ENCODE results near the gene EN2.

DNA sequence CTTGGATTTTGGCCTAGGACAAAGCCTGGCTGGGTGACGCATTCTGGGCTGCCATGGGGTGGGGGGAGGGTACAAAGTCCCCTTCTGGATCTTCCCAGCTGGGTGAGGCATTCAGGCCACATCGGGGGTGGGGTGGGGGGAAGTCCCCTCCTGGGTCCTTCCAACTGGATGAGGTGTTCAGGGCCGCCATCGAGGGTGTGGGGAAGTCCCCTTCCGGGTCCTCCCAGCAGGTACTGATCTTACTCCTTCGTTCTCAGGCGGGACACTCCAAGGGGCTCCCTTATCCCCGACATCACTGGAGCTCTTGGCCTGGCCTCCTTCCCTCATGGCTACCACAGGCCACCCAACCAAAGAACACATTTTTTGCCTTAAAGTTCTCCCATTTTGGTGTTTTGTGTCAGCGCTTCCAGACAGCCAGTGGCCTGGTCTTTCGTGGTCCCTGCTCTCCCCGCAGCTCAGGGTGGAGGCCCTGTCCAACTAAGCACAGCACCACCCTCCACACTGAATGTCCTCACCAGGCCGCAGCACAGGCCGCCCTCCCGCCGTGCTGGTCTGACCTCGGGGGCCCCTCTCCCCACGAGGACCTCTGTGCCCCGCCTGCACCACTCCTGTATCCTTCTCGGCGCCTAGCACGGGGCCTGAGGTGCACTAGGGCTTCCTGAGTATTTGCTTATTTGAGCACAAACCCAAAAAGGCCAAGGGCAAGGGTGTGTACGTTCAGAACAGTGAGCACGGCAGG, 38.5 kb downstream of the EN2 start:
- TF ChIP-seq CTCF (IDR thresholded peaks at IDR 0.05; ENCODE audit: poor library complexity), result no peak
- no peak for TF ChIP-seq EZH2phosphoT487 (IDR thresholded peaks at IDR 0.05; ENCODE audit: low read depth, severe bottlenecking, unreplicated experiment)
- TF ChIP-seq EZH2 (IDR thresholded peaks at IDR 0.05; ENCODE audit: borderline replicate concordance), result no peak

Measured in hepatocyte (in vitro differentiated cells).